CD4-positive, alpha-beta T cell treated with Interleukin-15 for 1 hour (primary cell): ENCODE results near the gene IL1R1.

Experiments
- DNase-seq: peaks from one replicate; pipeline ENCODE4 v3.0.0-alpha.2; 2020

IL1R1 gene

DNA sequence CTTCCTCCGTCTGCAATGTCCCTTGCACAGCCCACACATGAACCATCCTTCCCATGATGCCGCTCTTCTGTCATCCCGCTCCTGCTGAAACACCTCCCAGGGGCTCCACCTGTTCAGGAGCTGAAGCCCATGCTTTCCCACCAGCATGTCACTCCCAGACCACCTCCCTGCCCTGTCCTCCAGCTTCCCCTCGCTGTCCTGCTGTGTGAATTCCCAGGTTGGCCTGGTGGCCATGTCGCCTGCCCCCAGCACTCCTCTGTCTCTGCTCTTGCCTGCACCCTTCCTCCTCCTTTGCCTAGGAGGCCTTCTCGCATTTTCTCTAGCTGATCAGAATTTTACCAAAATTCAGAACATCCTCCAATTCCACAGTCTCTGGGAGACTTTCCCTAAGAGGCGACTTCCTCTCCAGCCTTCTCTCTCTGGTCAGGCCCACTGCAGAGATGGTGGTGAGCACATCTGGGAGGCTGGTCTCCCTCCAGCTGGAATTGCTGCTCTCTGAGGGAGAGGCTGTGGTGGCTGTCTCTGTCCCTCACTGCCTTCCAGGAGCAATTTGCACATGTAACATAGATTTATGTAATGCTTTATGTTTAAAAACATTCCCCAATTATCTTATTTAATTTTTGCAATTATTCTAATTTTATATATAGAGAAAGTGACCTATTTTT, 35.4 kb downstream of the IL1R1 start:
- DNase-seq, result no peak

DNA sequence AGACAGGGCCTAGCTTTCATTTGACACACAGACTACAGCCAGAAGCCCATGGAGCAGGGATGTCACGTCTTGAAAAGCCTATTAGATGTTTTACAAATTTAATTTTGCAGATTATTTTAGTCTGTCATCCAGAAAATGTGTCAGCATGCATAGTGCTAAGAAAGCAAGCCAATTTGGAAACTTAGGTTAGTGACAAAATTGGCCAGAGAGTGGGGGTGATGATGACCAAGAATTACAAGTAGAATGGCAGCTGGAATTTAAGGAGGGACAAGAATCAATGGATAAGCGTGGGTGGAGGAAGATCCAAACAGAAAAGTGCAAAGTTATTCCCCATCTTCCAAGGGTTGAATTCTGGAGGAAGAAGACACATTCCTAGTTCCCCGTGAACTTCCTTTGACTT, 36.5 kb downstream of the IL1R1 start:
- DNase-seq, result no peak

DNA sequence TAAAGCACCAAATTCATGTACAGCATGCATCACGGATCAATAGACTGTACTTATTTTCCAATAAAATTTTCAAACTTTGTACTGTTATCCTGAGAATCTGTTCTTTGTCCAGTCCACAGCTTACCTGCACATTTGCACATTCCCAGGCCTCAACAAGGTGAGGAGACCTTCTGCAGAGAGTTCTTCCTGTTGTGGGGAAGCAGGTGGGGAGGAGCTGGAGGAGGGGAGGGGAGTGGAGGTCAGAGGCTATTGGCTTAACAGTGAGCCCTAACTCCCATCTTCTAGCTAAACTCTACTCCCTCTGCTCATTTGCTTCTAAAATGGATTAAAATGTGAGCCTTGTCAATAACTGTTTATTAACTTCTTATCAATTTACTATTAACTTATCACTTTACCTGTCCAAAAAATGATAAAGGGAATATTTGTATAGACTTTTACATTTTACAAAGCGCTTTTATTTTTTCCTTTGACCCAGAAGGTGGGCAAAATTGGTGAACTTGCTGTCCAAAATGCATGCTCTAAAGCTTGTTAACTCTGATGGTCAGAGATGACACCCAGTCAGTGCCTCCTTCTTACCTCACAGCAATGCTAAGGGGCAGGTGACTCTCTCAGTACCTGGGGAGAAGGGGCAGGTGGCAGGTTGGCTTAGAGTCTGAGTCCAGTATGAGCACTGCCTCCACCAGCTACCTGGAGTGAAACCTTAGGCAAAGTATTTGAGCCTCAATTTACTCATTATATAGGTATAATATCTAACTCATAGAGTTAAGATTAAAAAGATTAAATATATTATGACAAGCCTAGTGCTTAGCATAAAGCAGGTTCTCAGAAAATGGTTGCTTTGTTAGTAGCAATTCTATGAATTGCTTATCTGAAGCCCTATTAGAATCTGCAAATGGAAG, 37.5 kb downstream of the IL1R1 start:
- DNase-seq, result no peak

DNA sequence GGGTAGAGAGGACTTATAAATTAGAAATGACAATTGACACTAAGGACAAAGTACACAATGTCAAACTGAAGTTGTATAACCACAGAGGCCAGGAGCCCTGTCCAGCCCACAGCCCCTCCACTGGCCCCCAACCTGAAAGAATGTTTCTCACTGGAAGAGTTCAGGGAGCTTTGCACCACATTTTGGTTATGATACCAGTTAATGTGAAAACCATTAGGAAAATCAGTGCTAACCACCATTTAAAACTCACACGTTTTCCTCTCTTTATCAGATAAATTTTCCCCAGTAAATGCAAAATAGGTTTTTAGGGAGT, 38.1 kb downstream of the IL1R1 start:
- no peak for DNase-seq

DNA sequence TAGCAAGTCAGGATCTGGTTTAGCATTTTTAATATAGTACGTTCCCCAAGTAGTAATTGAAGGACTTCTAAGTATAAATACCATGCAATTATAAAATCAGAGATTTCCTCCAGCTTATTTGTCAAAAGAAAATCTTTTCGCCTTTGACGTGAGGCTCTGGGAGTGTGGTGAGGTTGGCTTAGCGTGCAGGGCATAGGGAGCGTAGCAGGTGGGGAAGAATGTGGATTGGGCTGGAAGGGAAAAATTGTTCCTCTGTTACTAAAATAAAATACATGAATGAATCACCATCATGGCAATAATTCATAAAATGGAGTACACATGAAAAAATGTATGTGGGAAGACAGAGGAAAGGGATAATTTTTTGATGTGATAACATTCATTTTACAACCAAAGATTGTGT, 38.8 kb downstream of the IL1R1 start:
- DNase-seq, result no peak

DNA sequence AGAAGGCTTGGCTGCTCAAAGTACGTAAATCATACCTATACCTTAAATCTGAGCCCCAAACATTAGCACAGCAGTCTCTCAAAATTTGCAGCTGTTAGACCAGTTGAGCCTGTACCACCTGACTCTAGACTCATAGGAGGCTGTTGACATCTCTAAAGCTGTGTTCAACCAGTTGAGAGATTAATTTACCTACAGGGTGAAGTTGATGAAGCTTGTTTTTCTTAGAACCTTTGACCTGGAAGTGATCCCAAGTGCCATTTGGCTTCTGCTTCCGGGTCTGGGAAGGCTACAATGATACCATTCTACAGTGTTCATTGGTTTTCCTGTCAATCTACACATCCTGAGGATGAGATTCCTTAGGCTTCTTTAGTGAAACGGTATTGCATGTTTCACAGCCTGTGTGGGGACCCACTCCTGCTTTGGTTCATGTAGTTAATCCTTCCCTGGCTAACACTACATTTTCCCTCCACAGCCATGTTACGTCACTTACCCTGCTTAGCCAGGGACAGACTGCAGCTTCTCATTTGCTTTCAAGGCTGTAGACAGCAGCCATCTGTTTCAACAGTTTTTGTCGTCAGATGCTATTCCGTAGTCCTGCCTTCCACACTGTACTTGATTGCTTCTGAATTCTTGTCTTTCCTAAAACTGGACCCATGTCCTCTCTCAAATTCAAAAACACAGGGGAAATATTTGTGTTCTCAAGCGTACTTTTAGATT, 39.5 kb downstream of the IL1R1 start:
- no peak for DNase-seq

DNA sequence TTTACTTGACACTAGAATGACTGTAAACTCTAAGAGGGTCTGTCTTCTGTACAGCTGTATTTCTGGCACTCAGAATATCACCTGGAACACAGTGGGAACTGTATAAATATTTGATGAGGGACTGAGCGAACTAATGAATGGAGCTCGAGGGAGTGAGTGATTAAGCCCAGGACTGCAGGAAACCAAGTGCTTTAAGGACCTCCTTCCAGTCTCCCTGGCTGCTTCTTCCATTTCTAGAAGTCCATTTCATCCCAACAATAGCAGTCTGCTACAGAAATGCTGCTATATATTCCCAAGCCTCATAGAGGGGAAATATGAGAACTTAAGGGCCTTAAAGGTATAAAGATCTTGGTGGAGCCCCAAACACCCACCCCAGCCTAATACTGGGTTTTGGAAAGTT, 41.5 kb downstream of the IL1R1 start:
- DNase-seq, result no peak

DNA sequence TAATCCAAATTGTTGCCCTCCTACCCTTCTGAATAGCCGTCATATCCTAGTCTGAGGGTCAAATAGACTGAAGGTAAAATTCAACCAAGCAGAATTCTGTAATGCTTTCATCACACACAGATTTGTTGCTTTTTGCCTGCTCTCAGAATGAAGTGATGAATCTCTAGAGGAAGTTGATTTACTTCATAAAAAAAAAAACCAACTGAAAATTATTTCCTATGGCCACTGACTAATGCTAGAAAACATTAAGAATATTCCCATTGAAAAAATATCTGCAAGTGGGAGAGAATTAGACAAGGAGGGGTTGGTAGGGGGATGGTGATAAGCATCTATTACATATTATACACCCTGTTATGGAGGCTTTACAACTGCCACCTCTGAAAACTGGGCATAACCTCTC, 42.0 kb downstream of the IL1R1 start:
- no peak for DNase-seq

DNA sequence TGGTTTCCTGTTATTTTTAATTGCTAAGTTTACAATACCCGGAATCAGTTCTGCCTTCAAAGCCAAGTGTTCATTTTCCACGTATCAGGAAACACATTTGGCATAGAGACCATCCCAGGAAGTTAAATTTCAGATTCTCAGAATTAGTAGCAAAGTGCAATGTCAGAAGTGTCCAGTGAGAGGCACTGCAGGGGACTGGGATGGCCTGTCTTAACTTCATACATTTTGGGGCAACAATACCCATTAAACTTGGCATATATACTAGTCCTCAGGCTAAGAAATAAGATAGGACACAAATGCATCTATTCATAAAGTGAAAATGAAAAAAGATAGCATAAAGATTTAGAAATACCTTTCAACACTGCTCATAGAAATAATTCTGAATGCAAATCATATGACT, 42.8 kb downstream of the IL1R1 start:
- DNase-seq, result no peak

DNA sequence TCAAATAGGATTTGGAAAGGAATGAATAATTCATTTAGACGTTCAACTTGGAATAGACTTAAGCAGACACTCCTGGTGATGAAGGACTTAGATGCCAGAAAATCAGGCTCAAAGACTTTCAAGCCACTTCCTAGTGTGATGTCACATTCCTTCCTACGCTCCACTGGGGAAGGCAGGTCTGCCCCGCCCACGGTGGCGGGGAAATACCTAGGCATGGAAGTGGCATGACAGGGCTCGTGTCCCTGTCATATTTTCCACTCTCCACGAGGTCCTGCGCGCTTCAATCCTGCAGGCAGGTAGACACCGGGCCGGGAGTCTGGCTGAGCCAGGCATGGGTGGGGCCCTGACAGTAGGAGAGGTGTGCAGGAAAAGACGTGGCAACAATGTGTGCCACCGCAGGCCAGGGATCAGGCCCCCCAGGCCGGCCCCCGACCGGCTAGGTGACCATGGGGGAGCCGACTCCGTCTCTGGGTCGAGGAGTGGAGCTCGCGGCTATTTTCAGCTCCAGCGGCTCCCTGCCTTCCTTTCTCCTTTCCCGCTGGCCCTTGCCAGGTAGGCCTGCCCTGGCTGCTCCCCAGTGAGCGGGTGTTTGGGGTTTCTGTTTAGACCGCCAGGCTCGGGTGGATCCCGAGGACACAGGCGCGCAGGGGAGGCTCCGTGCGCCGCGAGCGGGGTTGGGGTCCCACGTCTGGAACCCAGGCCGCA, 44.4 kb downstream of the IL1R1 start, which contains the start of gene IL1RL2:
TSS of gene IL1RL2 (plus strand) at position 233 of the 705 bp plus-strand sequence. CDS start 845 bp downstream, outside the sequence.
- DNase-seq, result no peak

DNA sequence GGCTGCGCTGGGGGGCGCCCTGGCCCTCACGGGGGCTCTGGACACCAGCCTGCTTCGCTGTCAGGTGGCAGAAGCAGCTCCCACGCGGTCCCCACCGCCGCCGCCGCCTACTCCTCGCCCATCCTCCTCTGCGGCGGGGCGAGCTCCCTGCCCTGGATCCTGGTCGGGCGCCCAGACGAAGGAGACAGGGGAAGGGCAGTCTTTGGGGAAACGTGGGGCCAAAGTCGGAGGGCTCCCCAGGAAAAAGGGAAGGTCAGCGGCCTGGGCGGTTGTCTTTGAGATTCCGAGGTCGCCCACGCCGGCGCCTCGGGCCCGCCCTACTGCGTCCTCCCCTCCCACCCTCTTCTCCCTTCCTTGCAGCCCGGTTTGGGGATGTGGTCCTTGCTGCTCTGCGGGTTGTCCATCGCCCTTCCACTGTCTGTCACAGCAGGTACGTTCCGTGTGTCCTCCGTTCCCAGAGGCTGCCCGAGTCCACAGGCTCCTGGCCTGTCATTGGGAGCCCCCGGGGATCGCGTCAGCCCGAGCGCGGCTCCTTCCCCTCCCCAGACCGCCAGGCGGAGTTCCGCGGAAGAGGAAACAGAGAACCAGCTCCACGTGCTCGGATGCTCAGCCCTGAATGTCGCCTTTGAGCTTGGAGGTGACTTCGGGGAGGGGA, 45.1 kb downstream of the IL1R1 start:
- peak; percentile 49 for DNase-seq

DNA sequence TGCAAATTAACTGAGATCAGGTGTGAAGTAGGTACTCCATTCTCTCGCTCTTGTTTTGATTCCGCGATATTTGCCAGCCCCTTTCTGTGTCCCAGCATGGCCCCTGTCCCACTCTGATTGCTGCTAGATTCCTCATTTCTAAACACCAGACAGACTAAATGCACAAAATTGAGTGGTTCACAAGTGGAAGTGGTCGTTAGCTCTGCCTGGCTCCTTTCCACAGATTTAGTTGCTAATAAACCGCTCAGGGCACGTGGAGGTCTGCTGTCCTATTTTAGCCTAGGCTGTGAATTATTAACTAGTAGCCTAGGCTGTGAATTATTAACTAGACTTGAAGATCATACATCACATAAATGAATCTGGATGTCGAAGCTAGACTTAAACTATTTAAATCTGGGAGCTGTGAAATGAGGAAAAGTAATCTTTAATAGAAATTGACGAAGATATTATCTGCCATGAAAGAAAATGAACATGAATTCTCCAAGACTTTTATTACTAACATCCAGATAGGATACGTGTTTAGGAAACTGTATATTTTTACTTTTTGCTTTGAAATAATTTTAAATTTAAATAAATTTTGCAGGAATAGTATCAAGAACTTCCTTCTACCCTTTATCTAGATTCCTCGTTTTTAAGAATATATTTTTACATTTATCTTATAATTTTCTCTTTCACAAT, 48.0 kb downstream of the IL1R1 start:
- DNase-seq, result no peak

DNA sequence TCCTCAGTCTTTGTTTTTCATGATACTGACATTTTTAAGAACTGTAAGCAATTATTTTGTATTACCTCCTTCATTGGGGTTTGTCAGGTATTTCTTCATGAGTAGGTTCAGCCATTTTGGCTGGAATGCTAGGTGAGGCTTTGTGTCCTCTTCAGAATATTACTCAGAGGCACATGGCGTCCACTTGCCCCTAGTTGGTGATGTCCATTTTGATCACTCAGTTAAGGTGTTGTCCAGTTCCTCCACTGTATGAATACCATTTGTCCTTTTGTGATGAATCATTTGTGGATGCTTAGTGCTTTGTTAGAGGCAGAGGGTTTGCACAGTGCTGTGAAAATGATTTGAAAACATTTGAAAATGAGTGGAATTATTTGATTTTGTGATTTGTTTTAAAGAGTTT, 49.0 kb downstream of the IL1R1 start:
- DNase-seq, result no peak

DNA sequence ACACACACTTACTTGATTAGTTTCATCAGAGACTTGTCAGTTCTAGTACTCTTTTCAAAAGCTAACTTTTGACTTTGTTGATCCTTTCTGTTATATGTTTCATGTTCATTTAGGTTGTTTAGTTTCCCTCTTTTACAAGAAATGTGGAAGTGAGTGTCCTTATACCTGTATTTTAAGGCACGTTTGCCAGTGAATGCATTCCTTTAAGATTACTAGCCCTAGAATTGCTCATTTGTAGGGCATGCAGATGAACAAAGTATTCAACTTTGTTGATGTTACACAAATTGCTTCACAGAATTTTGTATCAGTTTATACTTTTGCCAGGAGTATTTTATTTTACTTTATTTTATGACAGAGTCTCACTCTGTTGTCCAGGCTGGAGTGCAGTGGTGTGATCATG, 50.5 kb downstream of the IL1R1 start:
- no peak for DNase-seq

DNA sequence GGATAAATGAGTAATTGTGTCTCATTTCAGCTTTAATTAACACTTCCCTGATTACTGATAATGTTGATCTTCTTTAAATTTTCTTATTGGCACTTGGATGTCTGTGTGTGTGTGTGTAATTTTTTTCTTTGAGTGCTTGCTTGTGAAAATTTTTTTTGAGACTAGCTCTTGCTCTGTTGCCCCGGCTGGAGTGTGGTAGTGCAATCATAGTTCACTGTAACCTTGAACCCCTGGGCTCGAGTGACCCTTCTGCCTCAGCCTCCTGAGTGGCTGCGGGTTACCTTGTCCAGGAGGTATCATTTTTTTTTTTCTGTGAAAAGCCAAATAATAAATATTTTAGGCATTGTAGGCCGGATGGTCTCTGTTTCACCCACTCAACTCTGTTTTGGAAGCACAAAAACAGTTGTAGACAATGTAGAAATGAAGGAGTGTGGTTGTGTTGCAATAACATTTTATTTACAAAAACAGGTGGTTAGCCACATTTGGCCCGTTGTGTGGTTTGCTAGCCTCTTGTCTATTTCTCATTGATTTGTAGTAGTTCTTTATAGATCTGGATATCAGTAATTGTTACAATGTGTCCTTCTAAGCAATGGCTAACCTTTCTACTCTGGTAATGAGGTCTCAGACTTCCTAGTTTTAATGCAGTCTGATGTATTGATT, 52.2 kb downstream of the IL1R1 start:
- DNase-seq, result no peak

DNA sequence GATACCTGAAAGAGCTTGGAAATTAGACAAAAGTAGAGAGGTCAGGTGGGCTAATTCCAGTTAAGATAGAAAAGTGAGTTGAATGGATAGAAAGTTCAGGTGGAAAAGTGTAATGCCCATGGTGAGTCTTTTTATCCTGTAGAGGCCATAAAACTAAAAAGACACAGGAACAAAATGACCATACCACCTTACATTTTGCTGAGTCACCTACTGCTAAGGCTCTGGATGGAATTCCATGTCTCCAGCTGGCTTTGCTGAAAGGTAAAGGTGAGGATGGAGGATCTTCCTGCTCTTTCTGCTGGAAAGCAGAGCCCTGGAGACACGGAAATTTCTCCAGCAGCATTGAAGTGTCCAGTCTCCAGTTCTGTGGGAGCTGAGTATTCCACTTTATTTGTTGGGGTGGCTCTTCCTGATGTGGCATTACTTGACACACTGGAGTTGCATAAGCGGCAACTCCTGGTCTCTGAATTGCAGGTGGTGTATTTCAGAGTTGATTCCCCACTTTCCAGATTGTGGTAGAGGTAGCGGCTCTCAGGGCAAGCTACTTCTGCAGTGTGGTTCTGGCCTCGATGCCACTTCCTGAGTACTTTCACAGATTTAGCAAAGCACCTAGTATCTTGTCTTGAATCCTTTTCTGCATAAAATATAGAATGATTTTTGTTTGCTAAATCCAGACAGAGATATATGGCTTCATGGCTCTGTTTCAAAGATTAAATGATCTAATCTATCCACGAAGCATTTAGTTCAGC, 55.0 kb downstream of the IL1R1 start:
- DNase-seq, result no peak

DNA sequence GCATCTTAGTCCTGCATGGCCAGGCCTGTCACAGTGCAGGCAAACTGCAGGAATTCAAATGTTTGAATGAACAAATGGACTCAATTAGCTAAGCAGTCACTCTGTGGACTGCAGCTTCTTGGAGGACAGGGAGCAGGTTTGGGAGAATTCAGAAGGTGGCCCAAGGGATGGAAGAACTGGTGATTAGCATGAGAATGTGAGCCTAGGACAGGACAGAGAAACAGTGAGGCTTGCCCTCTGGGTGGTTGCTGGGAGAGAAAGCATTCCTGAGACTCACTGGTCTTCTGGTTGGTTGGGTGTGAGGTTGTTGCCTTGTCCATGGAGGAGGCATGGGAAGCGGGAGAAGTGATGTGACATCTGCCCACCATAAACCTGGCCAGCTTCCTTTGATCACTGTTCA, 58.0 kb downstream of the IL1R1 start:
- no peak for DNase-seq

DNA sequence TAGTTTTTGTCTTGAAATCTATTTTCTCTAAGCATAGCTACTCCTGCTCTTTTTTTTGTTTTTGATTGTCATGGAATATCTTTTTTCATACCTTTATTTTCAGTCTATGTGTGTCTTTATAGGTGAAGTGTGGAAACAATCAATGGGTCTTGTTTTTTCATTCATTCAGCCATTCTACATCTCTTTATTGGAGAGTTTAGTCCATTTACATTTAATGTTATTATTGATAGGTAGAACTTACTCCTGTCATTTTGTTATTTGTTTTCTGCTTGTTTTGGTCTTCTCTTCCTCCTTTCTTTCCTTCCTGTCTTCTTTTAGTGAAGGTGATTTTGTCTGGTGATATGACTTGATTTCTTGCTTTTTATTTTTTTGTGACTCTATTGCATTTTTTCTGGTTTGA, 62.1 kb downstream of the IL1R1 start:
- DNase-seq, result no peak

DNA sequence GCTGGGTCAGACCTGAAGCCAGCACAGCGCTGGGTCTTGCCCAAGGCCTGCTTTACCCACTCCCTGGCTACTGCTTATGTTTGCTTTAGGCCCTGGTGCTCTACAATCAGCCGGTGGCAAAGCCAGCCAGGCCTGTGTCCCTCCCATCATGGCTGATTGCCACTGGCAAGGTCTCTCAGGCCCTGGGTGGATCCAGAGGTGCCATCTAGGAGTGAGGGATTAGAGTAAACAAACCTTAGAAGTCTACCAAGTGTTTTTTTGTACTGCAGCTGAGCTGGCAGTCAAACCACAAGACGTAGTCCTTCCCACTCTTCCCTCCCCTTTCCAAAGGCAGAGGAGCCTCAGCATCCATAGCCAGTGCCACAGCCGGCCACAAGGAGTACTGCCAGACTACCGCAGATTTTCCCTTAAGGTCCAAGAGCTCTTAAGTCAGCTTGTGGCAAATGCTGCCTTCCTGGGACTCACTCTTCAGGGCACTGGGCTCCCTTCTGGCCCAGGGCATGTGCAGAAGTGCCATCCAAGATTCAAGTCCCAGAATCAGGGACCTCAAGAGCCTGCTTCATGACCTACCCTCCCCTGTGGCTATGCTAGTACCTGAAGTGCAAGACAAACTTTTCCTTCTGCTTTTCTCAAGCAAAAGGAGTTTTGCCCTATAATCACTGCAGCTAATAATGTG, 64.3 kb downstream of the IL1R1 start:
- DNase-seq, result no peak

DNA sequence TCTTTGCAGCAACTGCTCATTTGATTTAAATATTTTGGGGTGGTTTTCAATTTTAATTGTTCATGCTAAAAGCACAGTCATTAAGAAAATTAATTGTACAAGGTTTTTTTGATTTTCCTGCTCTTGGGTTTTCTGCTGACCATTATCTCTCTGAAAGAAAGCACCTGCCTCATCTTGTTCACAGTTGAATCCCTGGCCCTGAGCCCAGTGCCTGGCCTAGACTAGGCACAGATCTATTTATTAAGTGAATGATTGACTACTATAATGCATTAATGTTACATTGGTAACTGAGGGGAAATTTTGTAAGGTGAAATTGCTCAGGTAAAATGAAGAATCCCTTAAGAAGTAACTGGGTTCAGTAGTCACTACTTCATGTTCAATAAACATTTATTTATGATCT, 66.2 kb downstream of the IL1R1 start:
- no peak for DNase-seq
